Stomach smooth muscle (tissue), 2 donors: ENCODE measurements around the gene MIER1.

Source experiments
- H3K27ac ChIP-seq: one replicate; pipeline ENCODE4 v1.7.0; 2013; ENCODE audit warnings: mild to moderate bottlenecking, low read length, inconsistent platforms
- H3K27me3 ChIP-seq, 2 donors: one replicate each; pipeline ENCODE4 v1.7.0; 2013; ENCODE audit warnings: low read length in 2 of 2; ENCODE audit not compliant: insufficient read depth in 2 of 2, control insufficient read depth in 1 of 2
- H3K36me3 ChIP-seq, 2 donors: one replicate each; pipeline ENCODE4 v1.7.0; 2013; ENCODE audit warnings: low read length in 2 of 2; ENCODE audit not compliant: control insufficient read depth in 2 of 2, insufficient read depth in 2 of 2
- H3K4me1 ChIP-seq: one replicate; pipeline ENCODE4 v1.7.0; 2013; ENCODE audit warnings: low read length; ENCODE audit not compliant: control insufficient read depth, insufficient read depth
- H3K4me3 ChIP-seq, 2 donors: one replicate each; pipeline ENCODE4 v1.7.0; 2013; ENCODE audit warnings: low read length in 2 of 2
- H3K9ac ChIP-seq, 2 donors: one replicate each; pipeline ENCODE4 v1.7.0; 2013; ENCODE audit warnings: low read length in 2 of 2, mild to moderate bottlenecking in 1 of 2
- H3K9me3 ChIP-seq, 2 donors: one replicate each; pipeline ENCODE4 v1.7.0; 2013; ENCODE audit warnings: low read length in 2 of 2; ENCODE audit not compliant: control insufficient read depth in 2 of 2
- donor health status: healthy.
- donor health status: Pancreatic carcinoma.

The MIER1 gene

GRCh38 chr1:67019600-67020136 lies 94.9 kb downstream of the MIER1 start:
- Histone ChIP-seq H3K27ac (peak overlapping the region; percentile 83), H3K9ac (peak overlapping the region; percentile 18 to 38), H3K4me3 (no peak overlapping the region), H3K4me1 (peaks cover 25% of the 10 kb centered on the region), H3K9me3 (no peaks in the 10 kb centered on the region), H3K36me3 (peaks cover 2 to 9% of the 10 kb centered on the region in 2 donors), H3K27me3 (no peaks in the 10 kb centered on the region)

DNA sequence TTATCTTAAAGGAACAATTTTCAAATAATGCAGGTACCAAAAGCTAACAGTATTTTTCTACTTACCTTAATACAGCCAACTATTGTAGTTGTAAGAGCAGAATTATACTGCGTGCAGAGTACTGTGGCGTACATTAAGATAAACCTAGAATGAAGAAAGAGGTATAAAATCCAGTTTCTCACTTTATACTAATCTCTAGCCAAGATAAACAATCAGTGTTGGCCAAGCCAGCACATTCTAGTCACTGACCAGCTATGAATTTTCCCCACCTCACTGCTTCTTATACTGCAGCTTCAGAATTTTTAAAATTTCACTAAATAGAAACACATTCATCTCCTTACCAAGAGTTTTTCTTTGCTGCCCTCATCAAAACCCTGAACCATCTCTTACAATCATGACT lies 95.5 kb downstream of the MIER1 start:
- H3K36me3 ChIP-seq, result peaks cover 2 to 13% of the 10 kb centered on the region in 2 donors
- H3K27ac ChIP-seq, result peak overlapping the region; percentile 83
- peak overlapping the region; percentile 18 to 37 for H3K9ac ChIP-seq
- H3K4me3 ChIP-seq, result no peak overlapping the region
- no peaks in the 10 kb centered on the region for H3K27me3 ChIP-seq
- H3K4me1 ChIP-seq, result peaks cover 25% of the 10 kb centered on the region
- H3K9me3 ChIP-seq, result no peaks in the 10 kb centered on the region

- Histone ChIP-seq H3K27ac (peak overlapping the region; percentile 83), H3K9ac (no peak overlapping the region), H3K4me1 (peaks cover 25% of the 10 kb centered on the region), H3K9me3 (no peaks in the 10 kb centered on the region), H3K4me3 (no peak overlapping the region), H3K27me3 (no peaks in the 10 kb centered on the region), H3K36me3 (peaks cover 2 to 13% of the 10 kb centered on the region in 2 donors)
These were observed 96.0 kb downstream of the MIER1 start for GRCh38 chr1:67020765-67021164.

- H3K9me3 ChIP-seq, result no peaks in the 10 kb centered on the region
- peaks cover 0 to 6% of the 10 kb centered on the region in 2 donors for H3K36me3 ChIP-seq
These were observed 104.7 kb downstream of the MIER1 start for GRCh38 chr1:67029472-67029871.

GRCh38 chr1:67031121-67031858 lies 106.5 kb downstream of the MIER1 start:
- H3K27ac ChIP-seq, result peak overlapping the region; percentile 26
- peaks cover 10% of the 10 kb centered on the region for H3K4me1 ChIP-seq
- no peaks in the 10 kb centered on the region for H3K9me3 ChIP-seq
- H3K4me3 ChIP-seq, result peak overlapping the region in 1 of 2 donors; percentile 9
- H3K36me3 ChIP-seq, result peaks cover 0 to 3% of the 10 kb centered on the region in 2 donors
- no peak overlapping the region for H3K9ac ChIP-seq
- H3K27me3 ChIP-seq, result no peaks in the 10 kb centered on the region

More at GRCh38 chr1:67029472-67029871, 104.7 kb downstream of the MIER1 start:
- H3K4me3 ChIP-seq, result no peak overlapping the region
- no peaks in the 10 kb centered on the region for H3K27me3 ChIP-seq
- no peak overlapping the region for H3K9ac ChIP-seq
- H3K4me1 ChIP-seq, result peaks cover 10% of the 10 kb centered on the region
- no peak overlapping the region for H3K27ac ChIP-seq

- H3K27me3 ChIP-seq, result no peaks in the 10 kb centered on the region
- peaks cover 2 to 7% of the 10 kb centered on the region in 2 donors for H3K36me3 ChIP-seq
- H3K9me3 ChIP-seq, result no peaks in the 10 kb centered on the region
- H3K27ac ChIP-seq, result peak overlapping the region; percentile 26
- H3K4me1 ChIP-seq, result peaks cover 10% of the 10 kb centered on the region
- H3K4me3 ChIP-seq, result no peak overlapping the region
- no peak overlapping the region for H3K9ac ChIP-seq
These were observed 107.1 kb downstream of the MIER1 start for GRCh38 chr1:67031859-67032247.
